Dedifferentiated amniotic fluid mesenchymal stem cell (primary cell): ENCODE measurements around the gene WDR55.
"Not testable (repeated sequence)": the region's sequence is repeated elsewhere in the genome, so short reads cannot be mapped to it uniquely, and the experiment has no call there.

Experiments used
- DNase-seq: peaks from one replicate; pipeline ENCODE4 v3.0.0-alpha.2; 2016; ENCODE audit errors: extremely low spot score

WDR55 gene, protein sequence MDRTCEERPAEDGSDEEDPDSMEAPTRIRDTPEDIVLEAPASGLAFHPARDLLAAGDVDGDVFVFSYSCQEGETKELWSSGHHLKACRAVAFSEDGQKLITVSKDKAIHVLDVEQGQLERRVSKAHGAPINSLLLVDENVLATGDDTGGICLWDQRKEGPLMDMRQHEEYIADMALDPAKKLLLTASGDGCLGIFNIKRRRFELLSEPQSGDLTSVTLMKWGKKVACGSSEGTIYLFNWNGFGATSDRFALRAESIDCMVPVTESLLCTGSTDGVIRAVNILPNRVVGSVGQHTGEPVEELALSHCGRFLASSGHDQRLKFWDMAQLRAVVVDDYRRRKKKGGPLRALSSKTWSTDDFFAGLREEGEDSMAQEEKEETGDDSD

DNA sequence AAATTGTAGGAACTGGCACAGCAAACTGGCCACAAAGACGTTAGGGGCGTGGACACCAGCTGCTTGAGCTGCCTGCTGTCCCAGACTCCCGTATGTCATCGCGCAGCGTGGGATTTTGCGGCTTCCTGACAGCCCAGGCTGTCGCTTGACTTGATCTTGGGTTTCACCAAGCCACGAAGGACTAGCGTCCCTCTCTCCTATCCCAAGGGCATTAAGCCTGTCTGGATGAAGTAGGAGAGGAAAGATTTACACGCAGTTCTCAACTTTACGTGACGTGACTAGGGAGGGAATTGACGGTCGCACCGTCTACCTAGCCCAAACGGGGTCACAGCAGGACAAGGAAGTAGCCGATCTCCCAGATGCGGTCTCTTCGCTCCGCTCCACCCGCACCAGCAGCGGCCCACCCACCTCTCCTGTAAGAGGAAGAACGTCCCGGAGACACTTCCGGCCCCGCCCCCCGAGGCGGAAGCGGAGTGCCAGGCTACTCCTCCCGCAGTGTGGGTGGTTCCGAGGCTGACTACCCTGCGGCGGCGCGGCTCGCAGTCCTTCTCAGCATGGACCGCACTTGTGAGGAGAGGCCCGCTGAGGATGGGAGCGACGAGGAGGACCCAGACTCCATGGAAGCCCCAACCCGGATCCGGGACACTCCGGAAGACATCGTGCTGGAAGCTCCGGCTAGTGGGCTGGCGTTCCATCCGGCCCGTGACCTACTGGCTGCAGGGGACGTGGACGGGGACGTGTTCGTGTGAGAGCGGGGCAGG, at the start of gene WDR55:
Gene WDR55 (plus strand): TSS at position 546 of the 761 bp plus-strand sequence. CDS start 9 bp downstream, at position 555.
- peak; percentile 93 for DNase-seq

DNA sequence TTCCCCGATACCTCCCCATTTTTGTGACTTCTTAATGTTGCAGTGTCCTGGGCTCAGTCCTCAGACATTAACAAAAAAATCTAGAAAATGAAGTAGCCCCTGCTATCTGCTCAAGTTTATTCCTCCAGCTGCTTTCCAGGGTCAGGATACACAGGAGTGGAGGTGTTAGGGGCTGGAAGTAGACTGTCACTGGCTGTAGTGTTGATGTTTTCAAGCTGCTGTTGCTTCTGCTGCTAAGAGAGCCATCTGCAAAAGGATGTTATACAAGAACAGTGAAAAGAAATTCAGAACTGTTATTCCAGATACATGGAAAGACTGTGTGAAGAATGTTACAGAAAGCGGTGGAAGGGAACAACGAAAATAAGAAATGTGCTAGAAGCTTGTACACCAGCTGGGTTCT, 42.4 kb upstream of the WDR55 start:
- no peak for DNase-seq

DNA sequence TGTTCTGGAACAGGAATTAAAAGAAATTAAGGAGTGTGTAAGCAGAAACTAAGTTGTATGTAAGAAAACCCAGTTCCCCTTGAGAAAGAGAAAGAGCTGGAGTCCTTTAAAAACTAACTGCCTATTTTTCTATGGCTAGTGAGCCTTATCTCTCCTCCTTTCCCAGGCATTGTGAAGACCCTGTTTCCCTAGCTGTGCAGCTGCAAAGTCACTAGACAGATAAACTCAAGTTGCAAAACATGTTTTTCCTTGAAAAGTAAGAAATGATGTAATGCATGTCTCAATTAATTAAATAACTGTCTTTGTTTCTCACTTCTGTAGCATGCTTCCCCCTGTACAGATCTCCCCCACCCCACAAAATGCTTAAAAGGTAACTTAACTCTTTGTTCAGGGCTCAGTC, 41.6 kb upstream of the WDR55 start:
- not testable (repeated sequence) for DNase-seq

DNA sequence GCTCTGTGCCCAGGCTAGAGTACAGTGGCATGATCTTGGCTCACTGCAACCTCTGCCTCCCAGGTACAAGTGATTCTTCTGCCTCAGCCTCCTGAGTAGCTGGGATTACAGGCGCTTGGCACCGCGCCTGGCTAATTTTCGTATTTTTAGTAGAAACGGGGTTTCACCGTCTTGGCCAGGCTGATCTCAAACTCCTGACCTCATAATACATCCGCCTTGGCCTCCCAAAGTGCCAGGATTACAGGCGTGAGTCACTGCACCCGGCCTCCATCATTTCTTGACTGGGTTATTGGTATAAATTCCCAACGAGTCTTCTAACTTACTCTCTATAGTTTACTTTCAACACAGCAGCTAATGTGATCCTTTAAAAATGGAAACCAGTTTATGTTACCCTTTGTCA, 39.8 kb upstream of the WDR55 start:
- not testable (repeated sequence) for DNase-seq

DNA sequence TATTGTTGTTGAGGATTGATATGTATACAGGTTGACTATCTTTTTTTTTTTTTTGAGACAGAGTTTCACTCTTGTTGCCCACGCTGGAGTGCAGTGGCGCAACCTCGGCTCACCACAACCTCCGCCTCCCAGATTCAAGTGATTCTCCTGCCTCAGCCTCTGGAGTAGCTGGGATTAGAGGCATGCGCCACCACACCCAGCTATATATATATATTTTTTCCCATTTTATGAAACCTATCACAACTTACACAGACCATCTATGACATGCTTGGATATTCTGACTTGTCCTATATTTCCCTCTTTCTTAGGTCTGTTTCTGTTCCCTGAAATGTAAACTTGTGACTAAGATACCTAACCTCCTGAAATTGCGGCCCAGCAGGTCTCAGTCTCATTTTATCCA, 36.7 kb upstream of the WDR55 start:
- DNase-seq, result no peak

DNA sequence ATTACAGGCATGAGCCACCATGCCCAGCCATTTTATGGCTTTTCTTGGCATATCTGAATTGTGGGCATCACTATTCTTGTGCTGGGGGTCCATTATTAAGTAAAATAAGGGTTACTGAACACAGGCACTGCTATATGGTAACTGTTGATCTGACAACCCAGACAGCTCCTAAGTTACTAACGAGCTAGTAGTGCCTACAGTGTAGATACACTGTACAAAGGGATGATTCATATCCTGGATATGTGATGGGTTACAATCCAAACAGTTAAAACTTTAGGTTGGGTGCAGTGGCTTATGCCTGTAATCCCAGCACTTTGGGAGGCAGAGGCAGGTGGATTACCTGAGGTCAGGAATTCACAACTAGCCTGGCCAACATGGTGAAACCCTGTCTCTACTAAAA, 36.0 kb upstream of the WDR55 start:
- DNase-seq, result no peak

DNA sequence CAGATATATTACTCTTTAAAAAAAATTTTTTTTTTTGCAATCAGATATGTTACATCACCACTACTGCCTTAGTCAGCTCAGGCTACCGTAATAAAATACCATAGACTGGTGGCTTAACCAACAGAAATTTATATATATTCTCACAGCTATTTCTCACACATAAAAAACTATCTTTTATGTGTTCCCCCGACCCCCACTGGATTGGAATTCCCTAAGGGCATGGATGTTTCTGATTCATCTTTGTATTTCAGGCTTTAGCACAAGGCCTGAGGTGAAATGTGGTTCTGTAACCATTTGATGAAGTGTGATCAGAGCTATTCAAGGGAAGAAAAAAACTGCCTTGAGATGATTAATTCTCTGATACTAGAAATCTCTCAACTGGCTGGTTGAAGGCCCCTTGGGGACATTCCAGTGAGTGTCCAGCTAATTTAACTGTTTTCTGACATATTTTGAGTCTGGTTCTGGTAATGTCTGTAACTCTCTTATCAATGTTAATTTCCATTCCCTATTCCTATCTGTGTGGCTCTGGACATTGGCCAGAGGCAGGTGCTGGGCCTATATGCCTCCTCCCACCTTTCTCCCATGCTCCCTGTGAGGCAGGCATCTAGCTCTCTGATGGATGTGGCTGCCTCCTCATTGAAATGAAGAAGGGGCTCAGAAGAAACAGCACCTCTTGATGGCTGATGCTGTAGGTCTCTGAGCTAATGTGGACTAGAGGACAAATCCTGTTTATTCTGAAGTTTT, 34.2 kb upstream of the WDR55 start:
- no peak for DNase-seq

DNA sequence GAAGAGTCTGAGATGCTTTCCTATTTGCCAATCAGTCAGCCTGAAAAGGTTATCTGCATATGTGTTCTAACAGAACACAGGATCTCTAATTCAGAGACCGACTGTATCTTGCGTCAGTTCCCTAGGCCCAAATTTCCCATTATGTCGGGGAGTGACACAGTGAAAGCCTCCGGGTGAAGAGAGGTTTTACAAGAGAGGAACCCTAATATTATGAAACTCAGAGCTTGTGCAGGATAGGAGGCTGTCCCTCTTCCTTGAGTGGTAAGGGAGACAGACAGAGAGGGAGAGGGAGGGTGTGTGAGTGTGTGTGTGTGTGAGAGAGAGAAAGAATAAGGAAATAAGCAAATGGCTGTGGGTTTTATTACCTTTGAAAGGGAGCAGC, 33.7 kb upstream of the WDR55 start:
- no peak for DNase-seq

DNA sequence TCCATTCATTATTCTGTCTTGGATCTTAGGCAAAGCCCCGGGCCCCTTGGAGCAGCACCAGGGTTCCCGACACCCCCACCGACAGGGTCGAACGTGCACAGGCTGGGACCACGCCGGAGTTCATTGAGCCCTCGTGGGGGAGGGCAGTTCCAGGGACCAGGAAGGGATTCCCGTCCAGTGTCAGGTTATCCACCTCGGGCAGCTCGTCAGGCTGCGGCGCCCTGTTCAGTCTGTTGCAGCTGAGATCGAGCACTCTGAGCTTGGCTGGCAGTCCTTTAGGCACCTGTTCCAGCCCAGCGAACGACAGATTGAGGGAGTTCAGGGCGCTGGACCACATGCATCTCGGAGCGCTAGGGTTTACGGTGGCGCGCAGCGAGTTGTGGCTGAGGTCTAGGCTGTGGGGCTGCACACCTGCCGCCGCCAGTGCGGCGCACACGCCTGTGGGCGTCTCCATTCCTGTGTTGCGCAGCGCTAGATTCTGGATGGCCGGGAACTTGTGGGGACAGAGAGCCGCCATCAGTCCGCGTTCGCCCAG, 32.8 kb upstream of the WDR55 start:
- no peak for DNase-seq

DNA sequence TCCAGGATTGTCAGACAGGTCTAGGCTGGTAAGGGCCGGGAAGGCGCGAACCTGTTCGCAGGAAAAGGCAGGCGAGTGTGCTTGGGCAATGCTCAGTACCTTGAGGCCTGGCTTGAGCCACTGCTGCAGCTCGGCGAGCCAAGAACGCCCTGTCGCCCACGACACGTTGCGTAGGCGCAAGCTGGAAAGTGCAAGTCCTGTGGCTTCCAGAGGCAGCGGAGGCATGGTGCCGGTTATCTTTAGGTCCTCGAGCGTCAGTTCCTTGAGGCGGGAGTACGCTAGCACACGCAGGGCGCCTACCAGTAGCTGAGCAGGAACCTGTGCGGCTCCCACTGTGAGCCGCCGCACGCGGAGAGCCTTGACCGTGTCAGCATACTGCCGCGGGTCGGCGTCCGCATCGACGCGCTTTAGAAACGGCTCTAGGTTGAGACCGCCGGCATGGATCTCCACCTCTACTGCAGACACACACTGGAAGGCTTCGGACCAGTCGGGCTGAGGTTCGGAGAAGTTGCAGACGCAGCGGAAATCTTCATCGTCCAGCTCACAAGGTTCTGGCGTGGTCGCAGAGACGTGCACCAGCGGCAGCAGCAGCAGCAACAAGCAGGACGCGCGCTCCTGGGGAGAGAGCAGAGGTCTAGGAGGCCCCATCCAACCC, 32.2 kb upstream of the WDR55 start:
- DNase-seq, result no peak

DNA sequence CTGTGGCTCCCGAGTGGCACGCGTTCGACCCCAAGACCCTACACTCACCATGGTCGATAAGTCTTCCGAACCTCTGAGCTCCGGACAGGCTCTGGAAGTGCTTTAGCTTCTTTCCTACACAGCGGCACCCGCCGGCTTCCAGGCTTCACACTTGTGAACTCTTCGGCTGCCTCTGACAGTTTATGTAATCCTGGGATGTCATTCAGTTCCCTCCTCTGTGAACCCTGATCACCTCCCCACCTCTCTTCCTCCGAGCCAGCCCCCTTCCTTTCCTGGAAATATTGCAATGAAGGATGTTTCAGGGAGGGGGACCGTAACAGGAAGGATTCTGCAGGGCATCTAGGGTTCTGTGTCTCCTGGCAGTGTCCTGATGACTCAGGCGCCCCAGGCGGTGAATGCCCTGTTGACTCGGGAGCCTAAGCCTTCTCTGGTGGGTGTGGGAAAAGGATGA, 31.7 kb upstream of the WDR55 start, which contains the start of gene CD14:
Gene CD14 (minus strand): TSS at position 155 of the 451 bp plus-strand sequence. CDS start 104 bp downstream, at position 51.
- DNase-seq, result no peak

DNA sequence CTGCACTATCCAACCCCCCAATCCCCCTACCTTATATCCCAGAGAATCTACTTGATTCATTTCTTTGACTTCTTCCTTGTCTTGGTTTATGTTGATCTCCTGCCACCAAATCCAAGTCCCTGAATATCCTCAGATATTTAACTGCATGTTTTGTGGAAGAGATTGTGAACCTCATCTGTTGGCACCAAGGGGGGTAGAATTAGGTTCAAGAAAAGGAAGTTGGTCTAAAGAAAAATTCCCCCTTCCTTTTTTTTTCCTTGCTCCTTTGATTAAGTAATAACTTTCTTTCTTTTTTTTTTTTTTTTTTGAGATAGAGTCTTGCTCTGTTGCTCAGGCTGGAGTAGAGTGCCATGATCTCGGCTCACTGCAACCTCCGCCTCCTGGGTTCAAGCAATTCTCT, 31.2 kb upstream of the WDR55 start:
- no peak for DNase-seq

DNA sequence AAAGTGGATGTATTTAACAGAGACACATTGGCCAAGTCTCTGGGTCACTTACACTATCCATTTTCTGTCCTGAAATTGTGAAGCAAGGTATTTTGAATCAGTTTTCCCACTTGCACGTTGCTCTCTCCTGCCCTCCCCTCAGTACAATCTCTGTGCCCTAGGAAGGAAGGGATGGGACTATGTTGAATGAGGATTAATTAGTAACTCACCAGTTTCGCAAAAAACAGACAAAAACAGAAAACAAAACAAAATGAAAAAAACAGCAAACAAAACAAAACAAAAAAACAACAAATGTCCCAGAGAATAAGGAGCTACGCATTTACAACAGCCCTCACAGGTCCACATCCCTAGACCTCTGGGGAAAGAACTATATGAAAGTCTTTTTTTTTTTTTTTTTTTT, 30.6 kb upstream of the WDR55 start:
- no peak for DNase-seq

DNA sequence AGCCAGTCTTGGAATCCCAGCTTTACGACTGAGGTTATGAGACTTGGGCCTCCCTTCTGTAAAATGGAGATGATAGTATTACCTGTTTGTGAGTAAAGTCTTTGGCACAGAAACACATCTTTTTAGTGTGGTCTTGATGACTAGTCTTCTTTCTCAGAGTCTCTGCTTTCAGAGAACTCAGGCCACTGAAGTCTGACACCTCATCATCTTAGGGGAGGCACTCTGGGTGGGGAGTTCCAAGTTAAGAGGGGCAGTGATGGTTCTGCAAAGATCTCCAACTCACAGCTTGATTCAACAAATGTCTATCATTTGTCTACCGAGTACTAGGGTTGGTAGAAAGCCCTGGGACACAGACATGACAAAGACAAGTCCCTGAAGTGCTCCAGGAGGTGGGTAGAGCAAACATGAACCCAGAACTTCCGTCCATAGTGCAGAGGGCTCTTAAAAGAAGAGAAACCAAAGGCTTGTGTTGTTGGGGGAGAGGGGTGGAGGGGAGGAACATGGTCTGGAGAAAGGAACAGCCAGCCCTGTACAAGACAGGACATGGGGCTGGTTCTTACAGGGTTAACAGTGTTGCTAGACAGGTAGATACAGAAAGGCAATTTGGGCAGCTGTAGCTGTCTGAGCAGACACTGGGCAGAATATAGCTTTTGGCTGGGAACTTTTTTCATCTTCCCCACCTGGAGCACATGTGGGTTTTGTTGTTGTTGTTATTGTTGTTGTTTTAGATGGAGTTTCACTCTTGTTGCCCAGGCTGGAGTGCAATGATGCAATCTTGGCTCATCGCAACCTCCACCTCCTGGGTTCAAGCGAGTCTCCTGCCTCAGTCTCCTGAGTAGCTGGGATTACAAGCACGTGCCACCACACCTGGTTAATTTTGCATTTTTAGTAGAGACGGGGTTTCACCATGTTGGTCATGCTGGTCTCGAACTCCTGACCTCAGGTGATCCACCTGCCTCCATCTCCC, 29.1 kb upstream of the WDR55 start:
- DNase-seq, result no peak

DNA sequence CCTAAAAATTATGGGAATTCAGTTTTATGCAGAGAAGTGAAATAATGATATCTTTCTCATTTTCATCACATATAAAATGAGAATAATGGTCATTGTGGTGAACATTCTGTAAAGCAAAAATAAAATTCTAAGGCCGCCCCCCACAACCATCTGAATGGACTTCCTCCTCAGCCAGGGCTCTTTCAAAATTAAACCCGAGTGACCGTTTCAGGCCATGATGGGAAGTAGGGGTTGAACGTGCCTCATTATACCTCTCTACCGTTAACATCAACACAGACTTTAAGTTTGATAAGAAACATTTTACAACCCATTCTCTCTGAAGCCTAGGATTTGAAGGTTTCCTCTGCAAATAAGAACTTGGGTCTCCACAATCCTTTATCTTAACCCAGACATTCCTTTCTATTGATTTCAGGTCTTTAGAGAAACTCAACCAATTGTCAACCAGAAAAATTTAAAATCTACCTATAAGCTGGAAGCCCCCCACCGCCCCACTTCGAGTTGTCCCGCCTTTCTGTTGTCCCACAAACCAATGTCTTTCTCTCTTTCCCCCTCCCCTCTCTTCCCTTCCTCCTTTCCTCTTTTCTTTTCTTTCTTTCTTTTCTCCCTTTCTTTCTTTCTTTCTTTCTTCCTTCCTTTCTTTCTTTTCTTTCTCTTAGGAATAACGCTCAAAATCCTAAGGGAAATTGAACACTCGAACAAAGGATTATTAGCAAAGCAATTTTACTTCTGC, 27.2 kb upstream of the WDR55 start:
- DNase-seq, result no peak

DNA sequence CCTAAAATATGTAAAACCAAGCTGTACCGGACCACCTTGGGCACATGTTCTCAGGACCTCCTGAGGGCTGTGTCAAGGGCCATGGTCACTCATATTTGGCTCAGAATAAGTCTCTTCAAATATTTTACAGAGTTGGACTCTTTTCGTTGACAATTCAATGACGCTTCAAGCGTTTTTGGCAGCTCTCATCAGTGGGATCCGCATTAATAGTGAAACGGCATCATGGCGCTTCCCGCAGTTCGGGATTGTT, 25.9 kb upstream of the WDR55 start:
- DNase-seq, result not testable (repeated sequence)

DNA sequence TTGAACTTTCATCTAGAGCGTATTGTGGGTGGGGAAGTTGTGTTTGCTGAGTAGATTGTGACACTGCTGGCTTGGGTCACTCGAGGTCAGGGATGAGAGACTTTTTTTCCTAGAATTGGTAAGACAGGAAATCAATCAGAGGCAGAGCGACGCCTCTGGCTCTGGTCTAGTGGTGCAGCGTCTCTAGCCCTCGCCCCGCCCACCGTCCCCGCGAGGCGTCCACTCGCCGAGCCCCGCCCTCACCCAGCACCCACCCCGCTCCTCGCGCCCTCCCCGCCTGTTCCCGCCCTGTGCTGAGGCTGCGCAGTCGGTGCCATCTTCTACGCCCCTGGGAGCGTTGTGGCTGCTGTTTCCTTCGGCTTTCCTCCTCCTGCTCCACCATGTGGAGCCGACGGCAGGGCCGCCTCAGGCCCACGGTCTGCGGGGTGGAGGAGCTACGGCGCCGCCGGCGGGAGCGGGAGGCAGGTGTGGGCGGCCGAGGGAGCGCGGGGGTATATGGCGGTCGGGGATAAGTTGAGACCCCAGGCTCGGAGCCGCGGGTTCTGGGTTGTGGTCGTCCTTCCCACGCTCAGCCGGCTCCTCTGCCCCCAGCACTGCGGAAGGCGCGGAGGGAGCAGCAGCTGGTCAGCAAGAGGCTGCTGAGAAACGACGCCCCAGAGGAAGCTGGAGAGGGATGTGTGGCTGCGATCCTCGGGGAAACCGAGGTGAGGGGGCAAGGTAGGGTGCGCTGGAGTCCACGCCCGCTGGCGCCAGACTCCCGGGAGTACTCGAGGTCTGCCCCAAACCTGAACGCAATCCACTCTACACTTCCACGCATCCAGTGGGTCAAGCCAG, 25.3 kb upstream of the WDR55 start, which contains the start of gene TMCO6:
Gene TMCO6 (plus strand): TSS at position 304 of the 834 bp plus-strand sequence. CDS start 77 bp downstream, at position 381.
- DNase-seq, result peak; percentile 86

DNA sequence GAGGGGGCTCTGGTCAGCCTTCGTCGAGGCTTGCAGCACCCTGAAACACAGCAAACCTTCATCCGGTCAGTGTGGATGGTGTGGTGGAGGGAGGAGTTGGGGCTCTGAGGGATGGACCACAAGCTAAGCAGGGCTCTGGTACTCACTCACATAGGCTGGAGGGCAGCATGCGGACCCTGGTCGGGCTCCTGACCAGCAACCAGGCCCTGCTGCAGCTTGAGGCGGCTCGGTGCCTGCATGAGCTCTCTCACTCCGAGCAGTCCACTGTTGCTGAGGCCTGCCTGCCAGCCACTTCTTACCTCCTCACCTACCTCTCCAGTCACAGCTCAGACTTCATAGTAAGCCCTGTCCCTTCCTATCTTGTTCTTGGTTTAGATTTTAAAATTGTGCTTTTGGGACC, 23.0 kb upstream of the WDR55 start:
- no peak for DNase-seq

DNA sequence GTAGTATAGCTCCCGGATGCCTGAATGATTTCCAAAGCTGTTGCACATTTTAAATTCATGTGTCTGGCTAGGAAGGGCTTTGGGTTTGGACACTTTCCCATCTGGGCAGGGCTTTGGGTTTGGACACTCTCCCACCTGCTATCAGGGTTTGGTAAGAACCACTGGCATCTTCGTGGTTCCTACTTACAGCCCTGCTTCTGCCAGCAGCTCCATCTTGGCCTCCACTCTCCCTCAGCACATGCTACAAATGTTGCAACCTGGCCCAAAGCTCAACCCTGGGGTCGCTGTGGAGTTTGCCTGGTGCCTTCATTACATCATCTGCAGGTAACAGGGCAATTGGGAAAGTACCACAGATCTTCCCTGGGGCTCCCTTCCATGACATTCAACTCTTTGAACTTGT, 22.0 kb upstream of the WDR55 start:
- DNase-seq, result no peak
